OCI-LY7 (cell line): ENCODE measurements around the gene OGFR.

Source experiments
- EZH2phosphoT487 ChIP-seq: fragments of 200-600 bp; sonication (generic); IDR thresholded peaks from 2 replicates; pipeline ENCODE4 v1.6.1; 2018; ENCODE audit warnings: low read depth, borderline replicate concordance, mild to moderate bottlenecking, mixed run types, antibody characterized with exemption, low read length, moderate library complexity, mixed read lengths
- TF ChIP-seq, protein P1 (sequence below): fragments of 200-600 bp; sonication (generic); conservative IDR thresholded peaks from 2 replicates; pipeline ENCODE4 v1.5.1; 2014; ENCODE audit warnings: mild to moderate bottlenecking, antibody characterized with exemption, low read length, moderate library complexity, mixed read lengths

DNA sequence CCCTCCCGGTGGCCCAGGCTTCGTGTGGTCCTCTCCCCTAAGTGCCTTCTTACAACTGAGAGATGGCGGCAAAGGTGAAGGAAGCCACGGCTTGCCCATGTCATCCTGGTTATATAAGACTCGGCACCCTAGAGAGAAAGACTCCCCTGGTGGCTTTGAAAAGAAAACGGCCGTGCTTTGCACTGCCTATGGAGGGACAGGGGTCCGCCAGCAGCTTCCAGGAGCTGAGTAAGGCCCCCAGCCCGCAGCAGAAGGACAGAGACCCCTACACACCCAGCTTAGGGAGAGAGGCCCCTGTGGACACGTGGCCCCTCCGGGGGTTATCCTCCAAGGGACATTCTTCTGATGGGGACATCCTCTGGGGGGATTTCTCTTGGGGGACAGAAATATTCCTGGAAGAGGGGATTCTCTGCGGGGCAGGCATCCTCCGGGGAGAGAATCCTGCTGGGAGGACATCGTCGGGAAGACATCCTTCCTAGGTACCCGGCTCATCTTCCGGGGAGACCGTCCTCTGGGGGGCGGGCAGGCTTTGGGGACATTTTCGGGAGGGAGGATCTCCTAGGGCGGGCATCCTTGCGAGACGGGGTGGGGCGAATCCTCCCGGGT lies 511 bp upstream of the OGFR start:
- TF ChIP-seq, protein P1, sequence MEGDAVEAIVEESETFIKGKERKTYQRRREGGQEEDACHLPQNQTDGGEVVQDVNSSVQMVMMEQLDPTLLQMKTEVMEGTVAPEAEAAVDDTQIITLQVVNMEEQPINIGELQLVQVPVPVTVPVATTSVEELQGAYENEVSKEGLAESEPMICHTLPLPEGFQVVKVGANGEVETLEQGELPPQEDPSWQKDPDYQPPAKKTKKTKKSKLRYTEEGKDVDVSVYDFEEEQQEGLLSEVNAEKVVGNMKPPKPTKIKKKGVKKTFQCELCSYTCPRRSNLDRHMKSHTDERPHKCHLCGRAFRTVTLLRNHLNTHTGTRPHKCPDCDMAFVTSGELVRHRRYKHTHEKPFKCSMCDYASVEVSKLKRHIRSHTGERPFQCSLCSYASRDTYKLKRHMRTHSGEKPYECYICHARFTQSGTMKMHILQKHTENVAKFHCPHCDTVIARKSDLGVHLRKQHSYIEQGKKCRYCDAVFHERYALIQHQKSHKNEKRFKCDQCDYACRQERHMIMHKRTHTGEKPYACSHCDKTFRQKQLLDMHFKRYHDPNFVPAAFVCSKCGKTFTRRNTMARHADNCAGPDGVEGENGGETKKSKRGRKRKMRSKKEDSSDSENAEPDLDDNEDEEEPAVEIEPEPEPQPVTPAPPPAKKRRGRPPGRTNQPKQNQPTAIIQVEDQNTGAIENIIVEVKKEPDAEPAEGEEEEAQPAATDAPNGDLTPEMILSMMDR, result 0 out of 2 replicates have a peak, but pooled peaks have one; percentile 22
- no peak for TF ChIP-seq EZH2phosphoT487
